K562 (cell line): ENCODE results near the gene SELPLG. TPM values are rescaled to one million over a fixed set of nuclear protein-coding genes. Genes with fewer than 3 reads are reported as not detected.

Experiments
- BACH1 ChIP-seq: fragments of 200-800 bp; sonication (Bioruptor generic); IDR thresholded peaks from 2 replicates; pipeline ENCODE4 v1.6.1; 2016; ENCODE audit warnings: missing genetic modification characterization, missing compliant biosample characterization
- BCOR ChIP-seq: fragments of 450-650 bp; IDR thresholded peaks from 2 replicates; pipeline ENCODE4 v1.6.1; 2016
- BRF1 ChIP-seq: IDR thresholded peaks from 3 replicates; pipeline ENCODE4 v1.6.1; 2011; ENCODE audit warnings: borderline replicate concordance, mild to moderate bottlenecking; ENCODE audit not compliant: insufficient read length; ENCODE audit errors: extremely low read depth
- EP300 ChIP-seq: IDR thresholded peaks from 2 replicates; pipeline ENCODE4 v1.6.1; 2012; ENCODE audit warnings: low read length, improper control_type of control experiment
- HDAC2 ChIP-seq: fragments of 450-650 bp; IDR thresholded peaks from 2 replicates; pipeline ENCODE4 v1.6.1; 2016; ENCODE audit warnings: mild to moderate bottlenecking
- HMG20A ChIP-seq: fragments of 450-650 bp; formaldehyde crosslinking; conservative IDR thresholded peaks from 2 replicates; pipeline ENCODE4 v1.4.0; 2020; ENCODE audit warnings: mild to moderate bottlenecking, mixed read lengths
- KDM1A ChIP-seq, 2 experiments: fragments of 450-650 bp; IDR thresholded peaks; 2 replicates each; pipeline ENCODE4 v1.6.1; 2016; ENCODE audit warnings: mild to moderate bottlenecking in 2 of 2
- NFIC ChIP-seq: fragments of 450-650 bp; IDR thresholded peaks from 2 replicates; pipeline ENCODE4 v1.6.1; 2017; ENCODE audit warnings: mild to moderate bottlenecking, inconsistent platforms
- POLR2G ChIP-seq: fragments of 200-400 bp; formaldehyde crosslinking; IDR thresholded peaks from 2 replicates; pipeline ENCODE4 v1.6.1; 2017; ENCODE audit warnings: low read depth, mild to moderate bottlenecking, antibody characterized with exemption, low read length, moderate library complexity
- PTTG1 ChIP-seq: fragments of 450-650 bp; IDR thresholded peaks from 2 replicates; pipeline ENCODE4 v1.6.1; 2016; ENCODE audit warnings: low read depth, mild to moderate bottlenecking, missing genetic modification characterization, missing compliant biosample characterization
- RBBP5 ChIP-seq: fragments of 200-600 bp; sonication (generic); IDR thresholded peaks from 2 replicates; pipeline ENCODE4 v1.6.1; 2012; ENCODE audit warnings: borderline replicate concordance, mild to moderate bottlenecking, low read length, control low read depth, inconsistent platforms; ENCODE audit not compliant: insufficient read depth, poor library complexity, severe bottlenecking
- SAFB2 ChIP-seq: fragments of 200-400 bp; formaldehyde crosslinking; IDR thresholded peaks from 2 replicates; pipeline ENCODE4 v1.6.1; 2018; ENCODE audit warnings: borderline replicate concordance, low read length, low read depth, moderate library complexity; ENCODE audit not compliant: severe bottlenecking
- SNIP1 ChIP-seq: fragments of 450-650 bp; IDR thresholded peaks from 2 replicates; pipeline ENCODE4 v1.7.1; 2017; ENCODE audit warnings: low read depth, mild to moderate bottlenecking
- TRIM24 ChIP-seq, 2 experiments: fragments of 450-650 bp; IDR thresholded peaks; 2 replicates each; pipeline ENCODE4 v1.6.1; 2016
- YBX1 ChIP-seq: fragments of 450-650 bp; IDR thresholded peaks from 2 replicates; pipeline ENCODE4 v1.7.1; 2016; ENCODE audit warnings: mild to moderate bottlenecking
- polyA plus RNA-seq, 8 experiments: library from polyadenylated mRNA; depleted of rRNA in 4 of 8; stranded (reverse) in 5 of 8; unstranded in 3 of 8; fragments of >200 nt; fragmentation: Nextera tagmentation in 2 of 8; fragmentation: Illumina TruSeq in 1 of 8; extraction: Ambion mirVana in 2 of 8; extraction: Trizol in 1 of 8; gene quantifications; 2 replicates each; pipeline versions ENCODE4 v1.2.1 to v1.2.3, GENCODE V29; 2011 to 2014; ENCODE audit warnings: inconsistent platforms in 1 of 8, missing spikeins in 1 of 8
- total RNA-seq, 7 experiments: library from RNA; depleted of rRNA in 6 of 7; stranded (reverse); fragments of >200 nt in 6 of 7; fragmentation: Illumina TruSeq in 2 of 7; extraction: Trizol in 2 of 7; gene quantifications; 2 replicates each; pipeline versions ENCODE4 v1.2.1 to v1.2.3, GENCODE V29; 2011 to 2021; ENCODE audit warnings: low replicate concordance in 1 of 7
- TF ChIP-seq, protein P1 (sequence below): fragments of 450-650 bp; IDR thresholded peaks from 2 replicates; pipeline ENCODE4 v1.6.1; 2017; ENCODE audit warnings: antibody characterized with exemption, mild to moderate bottlenecking
- TF ChIP-seq, protein P2 (sequence below), 2 experiments: fragments of 450-650 bp; formaldehyde crosslinking in 1 of 2; IDR thresholded peaks; 2 replicates each; pipeline versions ENCODE4 v1.4.0 to v1.6.1; 2014 to 2020; ENCODE audit warnings: mild to moderate bottlenecking in 2 of 2, borderline replicate concordance in 1 of 2, low read depth in 1 of 2

Gene SELPLG
- total and polyA plus RNA-seq, 9 of the 15 experiments (the other 6 are each of a cell fraction or from before 2014, with no cell fraction given): 0.22 to 10.2 (median 1.7) TPM

DNA sequence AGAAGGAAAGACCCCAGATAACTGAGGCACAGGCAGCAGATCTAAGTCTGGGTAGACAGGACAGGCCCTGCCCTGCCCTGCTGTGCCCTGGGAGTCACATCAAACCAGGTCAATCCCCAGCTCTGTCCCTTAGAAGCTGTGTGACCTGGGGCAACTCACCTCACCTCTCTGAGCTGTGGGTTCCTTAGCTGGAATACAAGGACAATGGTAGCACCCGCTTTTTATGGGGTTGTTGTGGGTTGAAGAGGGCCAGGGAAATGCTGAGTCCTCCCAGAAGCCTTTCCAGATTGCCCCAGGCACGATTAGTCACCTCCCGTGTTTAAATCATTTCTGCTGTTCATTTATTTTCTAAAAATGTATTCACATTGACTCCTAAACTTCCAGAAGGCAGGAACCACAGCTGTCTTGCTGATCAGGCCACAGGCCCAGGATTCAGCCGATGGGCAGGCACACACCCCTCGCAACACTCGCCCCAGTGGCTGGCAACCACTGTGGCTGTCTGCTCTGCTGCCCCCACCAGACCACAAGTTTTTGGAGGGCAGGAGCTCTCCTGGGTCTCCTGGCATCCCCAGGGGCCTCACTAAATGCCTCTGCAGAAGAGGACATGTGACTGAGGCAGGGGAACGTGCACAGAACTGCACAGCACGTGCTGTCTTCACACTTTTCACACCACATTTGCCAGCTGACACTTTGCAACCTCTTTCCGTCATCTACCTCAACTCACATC is 3.0 kb downstream of the SELPLG start (continued):
- TF ChIP-seq PTTG1 (no peak), HDAC2 (peak; percentile 74), BRF1 (no peak), RBBP5 (peak; percentile 1), HMG20A (no peak), SAFB2 (no peak), SNIP1 (no peak), YBX1 (no peak), TRIM24 (IDR thresholded peaks at IDR 0.05) (no peak), KDM1A (IDR thresholded peaks at IDR 0.05) (peak; percentile 43 to 64; a peak in 3 of 4 replicates), BACH1 (tag) (0 out of 2 replicates have a peak, but pooled peaks have one; percentile 17), POLR2G (no peak), EP300 (no peak), BCOR (peak; percentile 93), NFIC (no peak)
- TF ChIP-seq, protein P1, sequence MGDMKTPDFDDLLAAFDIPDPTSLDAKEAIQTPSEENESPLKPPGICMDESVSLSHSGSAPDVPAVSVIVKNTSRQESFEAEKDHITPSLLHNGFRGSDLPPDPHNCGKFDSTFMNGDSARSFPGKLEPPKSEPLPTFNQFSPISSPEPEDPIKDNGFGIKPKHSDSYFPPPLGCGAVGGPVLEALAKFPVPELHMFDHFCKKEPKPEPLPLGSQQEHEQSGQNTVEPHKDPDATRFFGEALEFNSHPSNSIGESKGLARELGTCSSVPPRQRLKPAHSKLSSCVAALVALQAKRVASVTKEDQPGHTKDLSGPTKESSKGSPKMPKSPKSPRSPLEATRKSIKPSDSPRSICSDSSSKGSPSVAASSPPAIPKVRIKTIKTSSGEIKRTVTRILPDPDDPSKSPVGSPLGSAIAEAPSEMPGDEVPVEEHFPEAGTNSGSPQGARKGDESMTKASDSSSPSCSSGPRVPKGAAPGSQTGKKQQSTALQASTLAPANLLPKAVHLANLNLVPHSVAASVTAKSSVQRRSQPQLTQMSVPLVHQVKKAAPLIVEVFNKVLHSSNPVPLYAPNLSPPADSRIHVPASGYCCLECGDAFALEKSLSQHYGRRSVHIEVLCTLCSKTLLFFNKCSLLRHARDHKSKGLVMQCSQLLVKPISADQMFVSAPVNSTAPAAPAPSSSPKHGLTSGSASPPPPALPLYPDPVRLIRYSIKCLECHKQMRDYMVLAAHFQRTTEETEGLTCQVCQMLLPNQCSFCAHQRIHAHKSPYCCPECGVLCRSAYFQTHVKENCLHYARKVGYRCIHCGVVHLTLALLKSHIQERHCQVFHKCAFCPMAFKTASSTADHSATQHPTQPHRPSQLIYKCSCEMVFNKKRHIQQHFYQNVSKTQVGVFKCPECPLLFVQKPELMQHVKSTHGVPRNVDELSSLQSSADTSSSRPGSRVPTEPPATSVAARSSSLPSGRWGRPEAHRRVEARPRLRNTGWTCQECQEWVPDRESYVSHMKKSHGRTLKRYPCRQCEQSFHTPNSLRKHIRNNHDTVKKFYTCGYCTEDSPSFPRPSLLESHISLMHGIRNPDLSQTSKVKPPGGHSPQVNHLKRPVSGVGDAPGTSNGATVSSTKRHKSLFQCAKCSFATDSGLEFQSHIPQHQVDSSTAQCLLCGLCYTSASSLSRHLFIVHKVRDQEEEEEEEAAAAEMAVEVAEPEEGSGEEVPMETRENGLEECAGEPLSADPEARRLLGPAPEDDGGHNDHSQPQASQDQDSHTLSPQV: peak; percentile 94
- TF ChIP-seq, protein P2, sequence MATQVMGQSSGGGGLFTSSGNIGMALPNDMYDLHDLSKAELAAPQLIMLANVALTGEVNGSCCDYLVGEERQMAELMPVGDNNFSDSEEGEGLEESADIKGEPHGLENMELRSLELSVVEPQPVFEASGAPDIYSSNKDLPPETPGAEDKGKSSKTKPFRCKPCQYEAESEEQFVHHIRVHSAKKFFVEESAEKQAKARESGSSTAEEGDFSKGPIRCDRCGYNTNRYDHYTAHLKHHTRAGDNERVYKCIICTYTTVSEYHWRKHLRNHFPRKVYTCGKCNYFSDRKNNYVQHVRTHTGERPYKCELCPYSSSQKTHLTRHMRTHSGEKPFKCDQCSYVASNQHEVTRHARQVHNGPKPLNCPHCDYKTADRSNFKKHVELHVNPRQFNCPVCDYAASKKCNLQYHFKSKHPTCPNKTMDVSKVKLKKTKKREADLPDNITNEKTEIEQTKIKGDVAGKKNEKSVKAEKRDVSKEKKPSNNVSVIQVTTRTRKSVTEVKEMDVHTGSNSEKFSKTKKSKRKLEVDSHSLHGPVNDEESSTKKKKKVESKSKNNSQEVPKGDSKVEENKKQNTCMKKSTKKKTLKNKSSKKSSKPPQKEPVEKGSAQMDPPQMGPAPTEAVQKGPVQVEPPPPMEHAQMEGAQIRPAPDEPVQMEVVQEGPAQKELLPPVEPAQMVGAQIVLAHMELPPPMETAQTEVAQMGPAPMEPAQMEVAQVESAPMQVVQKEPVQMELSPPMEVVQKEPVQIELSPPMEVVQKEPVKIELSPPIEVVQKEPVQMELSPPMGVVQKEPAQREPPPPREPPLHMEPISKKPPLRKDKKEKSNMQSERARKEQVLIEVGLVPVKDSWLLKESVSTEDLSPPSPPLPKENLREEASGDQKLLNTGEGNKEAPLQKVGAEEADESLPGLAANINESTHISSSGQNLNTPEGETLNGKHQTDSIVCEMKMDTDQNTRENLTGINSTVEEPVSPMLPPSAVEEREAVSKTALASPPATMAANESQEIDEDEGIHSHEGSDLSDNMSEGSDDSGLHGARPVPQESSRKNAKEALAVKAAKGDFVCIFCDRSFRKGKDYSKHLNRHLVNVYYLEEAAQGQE (IDR thresholded peaks at IDR 0.05; ENCODE audit: borderline replicate concordance): no peak
- TF ChIP-seq, protein P2 (CRISPR knock-in tag; IDR thresholded peaks at IDR 0.05; ENCODE audit: low read depth): no peak; the same call in 1 of the 2 replicates
